Psoas muscle (tissue), 8 donors: Measurements from ENCODE around the gene XRRA1. TPM values are rescaled to one million over a fixed set of nuclear protein-coding genes. Genes with fewer than 3 reads are reported as not detected.

Source experiments
- ATAC-seq, 4 donors: fragments of 200-7000 bp; cut with Tn5 transposase; one replicate each; pipeline ENCODE4 v1.9.1; 2020; ENCODE audit warnings: moderate library complexity in 3 of 4, mild to moderate bottlenecking in 2 of 4
- DNase-seq, 2 donors: peaks; one replicate each; pipeline ENCODE4 v3.0.0-alpha.2; 2020
- H3K27ac ChIP-seq: fragments of 200-600 bp; one replicate; pipeline ENCODE4 v1.8.0; 2022
- H3K27me3 ChIP-seq, 3 donors: fragments of 200-600 bp in 1 of 3; one replicate each; pipeline versions ENCODE4 v1.6.1 to v1.8.0; 2013 to 2022; ENCODE audit warnings: low read length in 2 of 3, mild to moderate bottlenecking in 2 of 3, moderate library complexity in 1 of 3; ENCODE audit not compliant: insufficient read depth in 3 of 3
- H3K36me3 ChIP-seq, 2 donors: fragments of 200-600 bp in 1 of 2; one replicate each; pipeline versions ENCODE4 v1.6.1 to v1.8.0; 2013 to 2022; ENCODE audit warnings: low read depth in 1 of 2, mild to moderate bottlenecking in 1 of 2, moderate library complexity in 1 of 2; ENCODE audit not compliant: insufficient read depth in 1 of 2
- H3K4me1 ChIP-seq: fragments of 200-600 bp; one replicate; pipeline ENCODE4 v1.8.0; 2022
- H3K4me3 ChIP-seq: fragments of 200-600 bp; one replicate; pipeline ENCODE4 v1.8.0; 2022; ENCODE audit warnings: mild to moderate bottlenecking
- H3K9me3 ChIP-seq: fragments of 200-600 bp; one replicate; pipeline ENCODE4 v1.8.0; 2022
- WGBS, 3 donors: extraction: QIAGEN DNeasy Blood & Tissue Kit; methylation state at CpG; one replicate each; pipeline versions ENCODE4 v1.1.6 to v1.1.7; 2013; 5-methylcytosine and 5-hydroxymethylcytosine counted together
- intact Hi-C, 2 donors: fragments of 100-400 bp; cut with DNase I; formaldehyde crosslinking; loops; one replicate each; pipeline versions ENCODE4 v1.11.0 to v1.14.2; 2022
- polyA plus RNA-seq, 3 donors: library from polyadenylated mRNA; stranded (reverse); fragments of 200-250 nt; gene quantifications; one replicate each; pipeline ENCODE4 v1.2.3, GENCODE V29; 2013
- total RNA-seq, 4 donors: library from RNA; stranded (reverse); fragmentation: NEBNext Ultra II Directional in 2 of 4; extraction: Animal tissue kit (Norgen Biotek cat#: 25700) in 2 of 4; gene quantifications; one replicate each; pipeline versions ENCODE4 v1.2.1 to v1.2.4, GENCODE V29; 2021 to 2023
- TF ChIP-seq, protein P1 (sequence below): fragments of 200-600 bp; IDR thresholded peaks from one replicate; pipeline ENCODE4 v1.8.0; 2022; ENCODE audit warnings: antibody characterized with exemption
- donor health status: healthy with polysubstance abuse.
- donor health status: DM: no; HTN: no; CAD: no; lungs with moderate emphysema.
- donor health status: Bipolar disorder and iron deficiency.
- donor health status: healthy.
- donor health status: DM: yes; HTN: yes; CAD: no.
- donor health status: DM: no; HTN: no; CAD: no.
- donor health status: DM: no; HTN: no; CAD: no.
- donor health status: DM: yes; HTN: yes; CAD: no.

XRRA1 gene
- total and polyA plus RNA-seq, 7 donors: 3.1 to 15.1 (median 6.9) TPM

DNA sequence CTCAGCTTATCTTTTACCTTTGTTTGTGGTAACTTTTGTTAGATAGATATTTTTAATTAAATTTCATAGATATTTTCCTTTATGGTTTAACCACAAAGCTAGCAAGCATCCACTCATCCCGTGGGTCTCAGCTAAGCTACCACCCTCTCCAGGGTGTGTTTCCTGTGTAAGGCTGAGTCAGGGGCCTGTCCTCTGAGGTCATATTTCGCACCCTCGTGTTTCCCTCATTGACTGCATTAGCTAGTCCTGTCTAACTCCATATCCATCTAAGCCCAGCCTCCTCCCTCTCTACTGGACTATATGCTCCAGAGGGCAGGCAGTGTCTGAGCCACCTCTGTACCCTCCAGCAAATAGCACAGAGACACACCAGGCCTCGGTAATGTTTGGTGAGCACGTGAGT, 16.7 kb downstream of the XRRA1 start:
- 70 to 71% (median 71%) methylated on average over 5 of the region's 5 CpGs for WGBS, 3 donors
- no peak overlapping the region for H3K4me3 ChIP-seq
- DNase-seq (no peak), ATAC-seq (no peak)
- TF ChIP-seq, protein P1, sequence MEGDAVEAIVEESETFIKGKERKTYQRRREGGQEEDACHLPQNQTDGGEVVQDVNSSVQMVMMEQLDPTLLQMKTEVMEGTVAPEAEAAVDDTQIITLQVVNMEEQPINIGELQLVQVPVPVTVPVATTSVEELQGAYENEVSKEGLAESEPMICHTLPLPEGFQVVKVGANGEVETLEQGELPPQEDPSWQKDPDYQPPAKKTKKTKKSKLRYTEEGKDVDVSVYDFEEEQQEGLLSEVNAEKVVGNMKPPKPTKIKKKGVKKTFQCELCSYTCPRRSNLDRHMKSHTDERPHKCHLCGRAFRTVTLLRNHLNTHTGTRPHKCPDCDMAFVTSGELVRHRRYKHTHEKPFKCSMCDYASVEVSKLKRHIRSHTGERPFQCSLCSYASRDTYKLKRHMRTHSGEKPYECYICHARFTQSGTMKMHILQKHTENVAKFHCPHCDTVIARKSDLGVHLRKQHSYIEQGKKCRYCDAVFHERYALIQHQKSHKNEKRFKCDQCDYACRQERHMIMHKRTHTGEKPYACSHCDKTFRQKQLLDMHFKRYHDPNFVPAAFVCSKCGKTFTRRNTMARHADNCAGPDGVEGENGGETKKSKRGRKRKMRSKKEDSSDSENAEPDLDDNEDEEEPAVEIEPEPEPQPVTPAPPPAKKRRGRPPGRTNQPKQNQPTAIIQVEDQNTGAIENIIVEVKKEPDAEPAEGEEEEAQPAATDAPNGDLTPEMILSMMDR: no peak
- H3K9me3 ChIP-seq: no peaks in the 10 kb centered on the region
- peaks cover 7 to 64% of the 10 kb centered on the region in 2 donors for H3K36me3 ChIP-seq
- no peak overlapping the region for H3K27ac ChIP-seq
- no peaks in the 10 kb centered on the region for H3K27me3 ChIP-seq
- no peaks in the 10 kb centered on the region for H3K4me1 ChIP-seq
- intact Hi-C loops: loop anchor here (2.0 to 5.0 kb wide), 2 partner anchors 205 to 310 kb away; partner anchors contain the start of gene TPBGL (in 1 of the 2)

DNA sequence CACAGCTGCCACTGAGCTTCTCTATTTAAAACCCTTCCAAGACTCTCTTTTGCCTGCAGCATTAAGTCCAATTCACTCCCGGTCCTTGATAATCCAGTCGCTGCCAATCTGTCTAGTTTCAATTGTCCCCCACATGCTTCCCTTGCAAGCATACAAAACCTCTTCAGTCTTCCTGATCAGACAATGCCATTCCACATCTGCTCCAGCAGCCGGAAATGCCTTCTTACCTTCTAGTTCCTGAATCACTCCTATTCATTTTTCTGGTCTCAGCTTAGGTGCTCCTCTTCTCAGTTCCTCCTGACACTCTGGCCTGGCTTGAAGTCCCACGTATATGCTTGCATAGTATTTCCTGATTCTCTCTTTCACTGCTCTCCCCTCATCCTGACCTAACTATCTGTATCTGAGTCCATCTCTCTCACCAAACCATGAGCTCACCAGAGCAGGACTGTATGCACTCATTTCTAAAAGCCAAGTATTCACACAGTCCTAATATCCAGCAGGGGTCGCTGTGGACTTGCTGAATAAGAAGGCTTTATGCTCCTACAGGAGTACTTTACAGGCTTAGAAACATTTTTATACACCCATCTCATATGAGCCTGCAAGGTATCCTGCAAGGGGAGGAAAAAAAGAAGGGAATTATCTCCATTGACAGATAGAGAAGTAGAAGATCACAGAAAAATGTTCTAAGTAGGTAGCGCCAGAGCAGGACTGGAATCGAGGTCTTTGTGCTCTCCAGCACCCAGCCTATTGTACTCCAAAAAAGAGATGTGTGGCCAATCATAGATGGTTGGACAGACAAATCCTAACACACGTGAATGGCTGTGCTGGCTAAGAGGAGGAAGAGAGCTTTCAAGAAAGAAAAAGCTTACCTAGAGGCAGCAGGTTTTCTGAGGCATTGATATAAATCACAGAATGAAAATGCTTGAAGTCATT, 19.2 kb downstream of the XRRA1 start:
- DNase-seq: peak; percentile 27 to 57
- no peak overlapping the region for H3K27ac ChIP-seq
- 61 to 65% (median 62%) methylated on average over 8 of the region's 8 CpGs for WGBS, 3 donors
- intact Hi-C loops: loop anchor here (1.0 to 5.0 kb wide), 5 partner anchors 103 to 319 kb away; partner anchors contain the start of gene TPBGL (in 1 of the 2)
- H3K36me3 ChIP-seq: peaks cover 0 to 54% of the 10 kb centered on the region in 2 donors
- H3K4me3 ChIP-seq: no peak overlapping the region
- no peaks in the 10 kb centered on the region for H3K27me3 ChIP-seq
- peak; percentile 85 to 95 (median 90) for ATAC-seq
- no peaks in the 10 kb centered on the region for H3K9me3 ChIP-seq
- no peaks in the 10 kb centered on the region for H3K4me1 ChIP-seq
- TF ChIP-seq, protein P1: peak; percentile 87

DNA sequence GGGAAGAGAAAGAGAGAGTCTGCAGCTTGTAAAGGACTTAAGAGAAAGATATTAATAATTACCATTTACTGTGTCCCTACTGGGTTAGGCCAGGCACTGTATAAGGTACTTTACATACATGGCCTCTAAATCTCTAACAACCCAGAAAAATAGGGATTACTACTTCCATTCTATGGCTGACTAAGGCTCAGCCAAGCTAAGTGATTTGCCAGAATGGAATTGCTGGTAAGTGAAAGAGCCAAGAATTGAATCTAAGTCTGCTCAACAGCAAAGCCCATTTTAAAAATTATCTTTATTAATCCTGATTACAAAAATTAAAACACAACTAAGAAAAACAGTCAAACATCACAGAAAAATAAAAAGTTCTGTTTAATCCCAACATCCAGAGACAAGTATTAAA, 21.4 kb downstream of the XRRA1 start:
- TF ChIP-seq, protein P1: no peak
- no peak overlapping the region for H3K27ac ChIP-seq
- intact Hi-C loops: loop anchor here in 1 of 2 donors (5.0 kb wide), 1 partner anchor 280 kb away; no protein-coding TSS in a partner anchor
- DNase-seq: no peak
- H3K27me3 ChIP-seq: no peaks in the 10 kb centered on the region
- no peak overlapping the region for H3K4me3 ChIP-seq
- peaks cover 0 to 33% of the 10 kb centered on the region in 2 donors for H3K36me3 ChIP-seq
- no peak for ATAC-seq
- no peaks in the 10 kb centered on the region for H3K9me3 ChIP-seq
- no peaks in the 10 kb centered on the region for H3K4me1 ChIP-seq

DNA sequence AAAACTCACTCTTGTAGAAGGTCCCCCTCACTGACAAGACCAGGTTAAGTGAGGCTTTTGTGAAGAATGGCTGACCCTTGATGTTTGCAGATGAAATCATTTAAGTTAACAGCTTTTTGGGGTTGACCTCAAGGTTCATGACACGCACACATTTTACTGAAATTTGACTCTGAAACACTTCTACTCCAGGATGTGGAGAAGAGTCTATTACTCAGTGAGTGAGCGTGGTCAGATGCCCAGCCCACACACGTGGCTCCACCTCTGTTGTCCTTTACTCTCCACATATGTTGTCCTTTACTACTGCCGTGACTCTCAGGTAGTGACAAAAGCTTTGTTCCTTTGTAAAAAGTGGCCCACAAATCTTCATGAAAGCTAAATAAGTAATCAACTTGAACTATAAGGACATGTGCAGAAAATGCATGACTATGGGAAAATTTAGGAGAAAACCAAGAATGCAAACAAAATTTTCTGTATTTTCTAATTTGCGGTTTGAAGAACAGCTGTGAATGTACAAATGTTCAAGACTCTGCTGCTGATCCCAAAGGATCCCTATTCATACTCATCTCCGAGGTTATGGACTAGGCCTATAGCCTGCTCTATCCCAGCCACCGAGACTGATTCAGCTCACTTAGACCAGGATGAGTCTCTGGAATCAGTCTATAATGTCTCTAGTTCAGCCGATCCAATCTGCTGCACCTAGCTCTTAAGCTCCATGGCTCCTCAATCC, 22.4 kb downstream of the XRRA1 start:
- H3K27me3 ChIP-seq: no peaks in the 10 kb centered on the region
- TF ChIP-seq, protein P1: no peak
- no peaks in the 10 kb centered on the region for H3K4me1 ChIP-seq
- 86 to 88% (median 87%) methylated on average over 8 of the region's 8 CpGs for WGBS, 3 donors
- no peaks in the 10 kb centered on the region for H3K9me3 ChIP-seq
- no peak overlapping the region for H3K27ac ChIP-seq
- ATAC-seq: no peak
- DNase-seq: no peak
- H3K36me3 ChIP-seq: peaks cover 0 to 24% of the 10 kb centered on the region in 2 donors
- intact Hi-C loops: loop anchor here in 1 of 2 donors (5.0 kb wide), 1 partner anchor 281 kb away; no protein-coding TSS in a partner anchor
- H3K4me3 ChIP-seq: no peak overlapping the region
